Upper lobe of right lung (tissue), 1 donor: ENCODE data around the gene RNF13. TPM values are rescaled to one million over a fixed set of nuclear protein-coding genes. Genes with fewer than 3 reads are reported as not detected.
"Not testable (repeated sequence)": the region's sequence is repeated elsewhere in the genome, so short reads cannot be mapped to it uniquely, and the experiment has no call there.

Experiments used
- ATAC-seq: fragments of 200-7000 bp; cut with Tn5 transposase; one replicate; pipeline ENCODE4 v1.9.1; 2020; ENCODE audit warnings: mild to moderate bottlenecking, moderate library complexity
- DNase-seq: peaks from one replicate; pipeline ENCODE4 v3.0.0-alpha.2; 2020
- H3K27ac ChIP-seq: fragments of 200-600 bp; one replicate; pipeline ENCODE4 v1.8.0; 2022
- H3K27me3 ChIP-seq: fragments of 200-600 bp; one replicate; pipeline ENCODE4 v1.8.0; 2022; ENCODE audit warnings: mild to moderate bottlenecking
- H3K36me3 ChIP-seq: fragments of 200-600 bp; one replicate; pipeline ENCODE4 v1.8.0; 2022
- H3K4me1 ChIP-seq: fragments of 200-600 bp; one replicate; pipeline ENCODE4 v1.8.0; 2022
- H3K4me3 ChIP-seq: fragments of 200-600 bp; one replicate; pipeline ENCODE4 v1.8.0; 2022; ENCODE audit warnings: mild to moderate bottlenecking
- H3K9me3 ChIP-seq: fragments of 200-600 bp; one replicate; pipeline ENCODE4 v1.8.0; 2022
- intact Hi-C: fragments of 100-400 bp; cut with DNase I; formaldehyde crosslinking; loops from one replicate; pipeline ENCODE4 v1.11.0; 2022
- total RNA-seq: library from RNA; stranded (reverse); fragmentation: NEBNext Ultra II Directional; extraction: Animal tissue kit (Norgen Biotek cat#: 25700); gene quantifications from one replicate; pipeline ENCODE4 v1.2.1, GENCODE V29; 2021
- TF ChIP-seq, protein P1 (sequence below): fragments of 200-600 bp; IDR thresholded peaks from one replicate; pipeline ENCODE4 v1.8.0; 2022; ENCODE audit warnings: antibody characterized with exemption
- donor health status: DM: no; HTN: yes; CAD: no; lungs with severe emphysema.

Gene RNF13
- total RNA-seq, 1 donor from 2014 or later: 136 TPM

- H3K4me3 ChIP-seq: no peak overlapping the region
- peaks cover 8% of the 10 kb centered on the region for H3K4me1 ChIP-seq
- TF ChIP-seq, protein P1, sequence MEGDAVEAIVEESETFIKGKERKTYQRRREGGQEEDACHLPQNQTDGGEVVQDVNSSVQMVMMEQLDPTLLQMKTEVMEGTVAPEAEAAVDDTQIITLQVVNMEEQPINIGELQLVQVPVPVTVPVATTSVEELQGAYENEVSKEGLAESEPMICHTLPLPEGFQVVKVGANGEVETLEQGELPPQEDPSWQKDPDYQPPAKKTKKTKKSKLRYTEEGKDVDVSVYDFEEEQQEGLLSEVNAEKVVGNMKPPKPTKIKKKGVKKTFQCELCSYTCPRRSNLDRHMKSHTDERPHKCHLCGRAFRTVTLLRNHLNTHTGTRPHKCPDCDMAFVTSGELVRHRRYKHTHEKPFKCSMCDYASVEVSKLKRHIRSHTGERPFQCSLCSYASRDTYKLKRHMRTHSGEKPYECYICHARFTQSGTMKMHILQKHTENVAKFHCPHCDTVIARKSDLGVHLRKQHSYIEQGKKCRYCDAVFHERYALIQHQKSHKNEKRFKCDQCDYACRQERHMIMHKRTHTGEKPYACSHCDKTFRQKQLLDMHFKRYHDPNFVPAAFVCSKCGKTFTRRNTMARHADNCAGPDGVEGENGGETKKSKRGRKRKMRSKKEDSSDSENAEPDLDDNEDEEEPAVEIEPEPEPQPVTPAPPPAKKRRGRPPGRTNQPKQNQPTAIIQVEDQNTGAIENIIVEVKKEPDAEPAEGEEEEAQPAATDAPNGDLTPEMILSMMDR: no peak
- intact Hi-C loops: no loop called here
- H3K36me3 ChIP-seq: no peaks in the 10 kb centered on the region
- H3K27me3 ChIP-seq: no peaks in the 10 kb centered on the region
- no peaks in the 10 kb centered on the region for H3K9me3 ChIP-seq
- no peak for DNase-seq
- peak; percentile 88 for ATAC-seq
- H3K27ac ChIP-seq: peak overlapping the region; percentile 7
Measured at GRCh38 chr3:149934524-149934923, 121.5 kb downstream of the RNF13 start.

DNA sequence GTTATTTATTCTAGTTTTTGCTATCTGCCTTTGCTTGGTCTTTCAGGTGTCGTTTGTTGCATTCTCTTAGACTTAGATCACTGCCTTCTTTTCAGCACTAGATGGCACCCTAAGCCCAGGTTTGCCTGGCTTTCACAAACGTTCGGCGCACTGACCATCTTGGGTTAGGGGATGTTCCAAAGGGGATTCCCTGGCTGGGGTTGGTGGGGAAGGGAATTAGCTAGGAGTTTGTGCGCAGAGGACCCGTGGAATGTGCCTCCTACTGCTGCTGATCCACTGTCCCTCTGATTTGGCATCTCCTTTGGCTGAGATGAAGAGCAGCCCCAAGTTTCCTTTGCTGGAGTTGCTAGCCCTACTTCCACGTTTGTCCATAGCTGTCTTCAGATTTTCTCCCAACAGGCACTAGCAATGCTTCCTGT, 123.8 kb downstream of the RNF13 start:
- TF ChIP-seq, protein P1: peak; percentile 69
- Histone ChIP-seq H3K36me3 (peaks cover 5% of the 10 kb centered on the region), H3K27me3 (no peaks in the 10 kb centered on the region), H3K9me3 (no peaks in the 10 kb centered on the region), H3K4me1 (peaks cover 8% of the 10 kb centered on the region), H3K4me3 (no peak overlapping the region), H3K27ac (no peak overlapping the region)
- DNase-seq (no peak), ATAC-seq (peak; percentile 84)
- intact Hi-C loops: no loop called here

GRCh38 chr3:149938392-149939055, 125.5 kb downstream of the RNF13 start:
- H3K9me3 ChIP-seq, intact Hi-C loops, ATAC-seq: not testable (repeated sequence)

DNA sequence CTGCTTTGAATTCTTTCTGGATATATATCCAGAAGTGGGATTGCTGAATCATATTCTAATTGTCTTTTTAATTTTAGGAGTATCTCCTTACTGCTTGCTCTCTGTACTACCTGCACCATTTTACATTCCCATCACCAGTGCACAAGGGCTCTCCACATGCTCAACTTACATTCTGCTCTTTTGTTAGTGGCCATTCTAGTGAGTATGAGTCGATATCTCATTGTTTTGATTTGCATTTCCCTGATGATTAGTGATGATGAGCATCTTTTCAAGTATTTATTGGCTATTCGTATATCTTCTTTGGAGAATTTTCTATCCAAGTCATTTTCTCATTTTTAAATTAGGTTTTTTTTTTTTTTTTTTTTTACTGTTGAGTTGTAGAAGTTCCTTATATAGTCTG, 128.2 kb downstream of the RNF13 start:
- TF ChIP-seq, protein P1: no peak
- intact Hi-C loops: no loop called here
- ATAC-seq: no peak
- Histone ChIP-seq H3K27ac (no peak overlapping the region), H3K36me3 (peaks cover 5% of the 10 kb centered on the region), H3K9me3 (no peaks in the 10 kb centered on the region), H3K4me3 (no peak overlapping the region), H3K4me1 (no peaks in the 10 kb centered on the region), H3K27me3 (no peaks in the 10 kb centered on the region)
- no peak for DNase-seq

More at GRCh38 chr3:149938392-149939055, 125.5 kb downstream of the RNF13 start:
- not testable (repeated sequence) for H3K27me3 ChIP-seq, H3K4me3 ChIP-seq, DNase-seq, H3K27ac ChIP-seq, H3K4me1 ChIP-seq, H3K36me3 ChIP-seq

DNA sequence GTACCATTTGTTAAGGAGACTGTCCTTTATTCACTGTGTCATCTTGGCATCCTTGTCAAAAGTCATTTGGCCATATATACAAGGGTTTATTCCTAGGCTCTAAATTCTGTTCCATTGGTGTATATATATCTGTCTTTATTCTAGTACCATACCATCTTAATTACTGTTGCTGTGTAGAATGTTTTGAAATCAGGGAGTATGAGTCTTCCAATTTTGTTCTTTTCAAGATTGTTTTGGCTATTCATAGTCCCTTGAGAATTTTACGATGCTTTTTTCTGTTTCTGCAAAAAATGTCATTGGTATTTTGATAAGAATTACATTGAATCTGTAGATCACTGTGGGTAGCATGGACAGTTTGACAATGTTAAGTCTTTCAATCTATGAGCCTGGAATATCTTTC, 128.9 kb downstream of the RNF13 start:
- H3K4me3 ChIP-seq: no peak overlapping the region
- TF ChIP-seq, protein P1: no peak
- H3K9me3 ChIP-seq: no peaks in the 10 kb centered on the region
- no peaks in the 10 kb centered on the region for H3K4me1 ChIP-seq
- H3K36me3 ChIP-seq: peaks cover 5% of the 10 kb centered on the region
- H3K27ac ChIP-seq: no peak overlapping the region
- no peaks in the 10 kb centered on the region for H3K27me3 ChIP-seq
- DNase-seq: no peak
- intact Hi-C loops: no loop called here
- no peak for ATAC-seq

DNA sequence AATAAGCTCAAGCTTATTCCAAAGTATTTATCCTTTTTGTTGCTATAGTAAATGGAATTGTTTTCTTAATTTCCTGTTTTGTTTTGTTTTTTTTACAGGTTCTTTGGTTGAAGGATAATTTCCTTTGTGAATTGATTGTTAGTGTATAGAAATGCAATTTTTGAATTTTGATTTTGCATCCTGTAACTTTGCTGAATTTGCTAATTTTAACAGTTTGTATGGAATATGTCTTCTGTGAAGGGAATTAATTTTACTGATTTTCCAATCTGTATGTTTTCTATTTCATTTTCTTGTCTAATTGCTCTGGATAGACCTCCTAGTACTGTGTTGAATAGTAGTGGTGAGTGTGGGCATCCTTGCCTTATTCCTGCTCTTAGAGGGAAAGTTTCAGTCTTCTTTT, 129.4 kb downstream of the RNF13 start:
- no peaks in the 10 kb centered on the region for H3K27me3 ChIP-seq
- no peaks in the 10 kb centered on the region for H3K9me3 ChIP-seq
- intact Hi-C loops: no loop called here
- peaks cover 5% of the 10 kb centered on the region for H3K36me3 ChIP-seq
- ATAC-seq (no peak), DNase-seq (no peak)
- TF ChIP-seq, protein P1: no peak
- no peak overlapping the region for H3K27ac ChIP-seq
- H3K4me3 ChIP-seq: no peak overlapping the region
- no peaks in the 10 kb centered on the region for H3K4me1 ChIP-seq

DNA sequence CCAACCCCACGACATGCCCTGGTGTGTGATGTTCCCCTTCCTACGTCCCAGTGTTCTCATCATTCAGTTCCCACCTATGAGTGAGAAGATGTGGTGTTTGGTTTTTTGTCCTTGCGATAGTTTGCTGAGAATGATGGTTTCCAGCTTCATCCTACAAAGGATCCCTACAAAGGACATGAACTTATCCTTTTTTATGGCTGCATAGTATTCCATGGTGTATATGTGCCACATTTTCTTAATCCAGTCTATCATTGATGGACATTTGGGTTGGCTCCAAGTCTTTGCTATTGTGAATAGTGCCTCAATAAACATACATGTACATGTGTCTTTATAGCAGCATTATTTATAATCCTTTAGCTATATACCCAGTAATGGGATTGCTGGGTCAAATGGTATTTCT, 131.0 kb downstream of the RNF13 start:
- H3K27ac ChIP-seq, DNase-seq, H3K4me3 ChIP-seq, H3K4me1 ChIP-seq, ATAC-seq, intact Hi-C loops, H3K27me3 ChIP-seq, H3K9me3 ChIP-seq: not testable (repeated sequence)
- H3K36me3 ChIP-seq: peaks cover 10% of the 10 kb centered on the region
